OCI-LY7 (cell line): Measurements from ENCODE around the gene SRP68. TPM values are rescaled to one million over a fixed set of nuclear protein-coding genes. Genes with fewer than 3 reads are reported as not detected.

Experiments used
- BruUV-seq: library from RNA; stranded (reverse); fragments of 400-500 nt; replicated peaks from 2 replicates; lab custom pipeline; 2021; lab: Mats Ljungman, UMichigan
- CTCF ChIA-PET: fragments of 300-600 bp; sonication (Branson Sonifier 250); formaldehyde crosslinking; loops from one replicate; lab custom pipeline; 2022; ENCODE audit warnings: antibody characterized with exemption; ENCODE audit not compliant: unreplicated experiment; lab: Charles Lee
- POLR2A ChIA-PET: fragments of 300-600 bp; sonication (Branson Sonifier 250); formaldehyde crosslinking; loops from one replicate; lab custom pipeline; 2022; ENCODE audit warnings: antibody characterized with exemption; lab: Charles Lee
- DNase-seq: peaks from one replicate; pipeline ENCODE4 v3.0.0-alpha.2; 2015; ENCODE audit warnings: low spot score
- H2AFZ ChIP-seq: fragments of 200-600 bp; sonication (generic), shearing (Covaris generic); 2 replicates; pipeline ENCODE4 v1.6.1; 2014; ENCODE audit warnings: mild to moderate bottlenecking, antibody characterized with exemption, low read length, moderate library complexity
- H3K27ac ChIP-seq: fragments of 200-600 bp; sonication (generic); 2 replicates; pipeline ENCODE4 v1.5.1; 2014; ENCODE audit warnings: mixed run types, low read depth, mild to moderate bottlenecking, moderate library complexity, low read length, inconsistent platforms; ENCODE audit not compliant: poor library complexity, severe bottlenecking
- H3K36me3 ChIP-seq: fragments of 200-600 bp; sonication (generic); 2 replicates; pipeline ENCODE4 v1.6.1; 2014; ENCODE audit warnings: mild to moderate bottlenecking, antibody characterized with exemption, low read length, moderate library complexity, mixed read lengths; ENCODE audit not compliant: insufficient read depth
- H3K4me1 ChIP-seq: fragments of 200-600 bp; sonication (generic); 2 replicates; pipeline ENCODE4 v1.5.1; 2014; ENCODE audit warnings: mild to moderate bottlenecking, low read length; ENCODE audit not compliant: insufficient read depth, poor library complexity, severe bottlenecking
- H3K4me2 ChIP-seq: fragments of 200-600 bp; sonication (generic); 2 replicates; pipeline ENCODE4 v1.6.1; 2014; ENCODE audit warnings: mild to moderate bottlenecking, low read length
- H3K4me3 ChIP-seq: fragments of 200-600 bp; sonication (generic); 2 replicates; pipeline ENCODE4 v1.5.1; 2014; ENCODE audit warnings: mild to moderate bottlenecking, low read depth, low read length; ENCODE audit not compliant: poor library complexity, severe bottlenecking
- H3K79me2 ChIP-seq: fragments of 200-600 bp; sonication (generic); 2 replicates; pipeline ENCODE4 v1.6.1; 2016; ENCODE audit warnings: low read depth, mild to moderate bottlenecking, low read length, moderate library complexity, mixed read lengths; ENCODE audit not compliant: insufficient read depth
- H3K9me2 ChIP-seq: fragments of 200-600 bp; sonication (generic); 2 replicates; pipeline ENCODE4 v1.6.1; 2016; ENCODE audit warnings: mild to moderate bottlenecking, low read length, mixed read lengths; ENCODE audit not compliant: insufficient read depth
- H3K9me3 ChIP-seq: fragments of 200-600 bp; sonication (generic); 2 replicates; pipeline ENCODE4 v1.6.1; 2014; ENCODE audit warnings: mild to moderate bottlenecking, mixed run types, low read length, mixed read lengths
- H4K20me1 ChIP-seq: fragments of 200-600 bp; sonication (generic); 2 replicates; pipeline ENCODE4 v1.6.1; 2014; ENCODE audit warnings: mild to moderate bottlenecking, antibody characterized with exemption, low read length, moderate library complexity, mixed read lengths; ENCODE audit not compliant: insufficient read depth
- CTCF ChIP-seq: fragments of 200-600 bp; sonication (generic); conservative IDR thresholded peaks from 2 replicates; pipeline ENCODE4 v1.5.1; 2014; ENCODE audit warnings: mild to moderate bottlenecking, antibody characterized with exemption, low read length, moderate library complexity, mixed read lengths
- EZH2phosphoT487 ChIP-seq: fragments of 200-600 bp; sonication (generic); IDR thresholded peaks from 2 replicates; pipeline ENCODE4 v1.6.1; 2018; ENCODE audit warnings: low read depth, borderline replicate concordance, mild to moderate bottlenecking, mixed run types, antibody characterized with exemption, low read length, moderate library complexity, mixed read lengths
- intact Hi-C: fragments of 100-400 bp; cut with micrococcal nuclease; formaldehyde crosslinking; loops from one replicate; pipeline ENCODE4 v1.10.0; 2022; ENCODE audit not compliant: unreplicated experiment
- total RNA-seq, 2 experiments: library from RNA; depleted of rRNA in 1 of 2; stranded (reverse); fragments of >200 nt in 1 of 2; shearing (Covaris generic) in 1 of 2; gene quantifications; 2 replicates each; pipeline ENCODE4 v1.2.3, GENCODE V29; 2014 to 2022

Gene SRP68
- total RNA-seq, 2 experiments from 2014 or later = 54.0 to 200 TPM

- BruUV-seq = TSS peak; percentile 80
- Histone ChIP-seq H3K9me3 (no peaks in the 10 kb centered on the region), H3K79me2 (peaks cover 48% of the 10 kb centered on the region), H3K9me2 (no peaks in the 10 kb centered on the region), H4K20me1 (0 out of 2 replicates have a peak, but pooled peaks cover 4% of the 10 kb centered on the region), H3K4me3 (peak overlapping the region; percentile 78), H3K4me2 (peak overlapping the region; percentile 74), H3K4me1 (peaks cover 20% of the 10 kb centered on the region), H2AFZ (peak overlapping the region; percentile 87; the same call in 1 of the 2 replicates), H3K36me3 (peaks cover 32% of the 10 kb centered on the region), H3K27ac (peak overlapping the region; percentile 72)
- intact Hi-C loops = loop anchor here (1.0 to 5.0 kb wide), 5 partner anchors 57 to 283 kb away; partner anchors contain the start of genes ACOX1, TEN1, UBALD2 and WBP2
- ChIA-PET CTCF (no interaction called here), POLR2A (interaction anchor here (0.6 to 2.3 kb wide), 8 partner anchors 34 to 191 kb away, joined by 3 to 12 read pairs (median 4); no protein-coding TSS in a partner anchor)
- TF ChIP-seq CTCF (no peak), EZH2phosphoT487 (no peak)
- DNase-seq = peak; percentile 48
Observed at GRCh38 chr17:76071531-76072147, 678 bp downstream of the SRP68 start.

GRCh38 chr17:76065775-76066174, 6.5 kb downstream of the SRP68 start:
- H3K4me3 ChIP-seq = no peak overlapping the region
- no TSS peak for BruUV-seq
- H3K9me2 ChIP-seq = no peaks in the 10 kb centered on the region
- H2AFZ ChIP-seq = no peak overlapping the region
- TF ChIP-seq CTCF (no peak), EZH2phosphoT487 (no peak)
- H3K4me1 ChIP-seq = peaks cover 21% of the 10 kb centered on the region
- H3K27ac ChIP-seq = no peak overlapping the region
- no peak for DNase-seq
- peaks cover 86% of the 10 kb centered on the region for H3K36me3 ChIP-seq
- H4K20me1 ChIP-seq = 0 out of 2 replicates have a peak, but pooled peaks cover 2% of the 10 kb centered on the region
- H3K9me3 ChIP-seq = no peaks in the 10 kb centered on the region
- CTCF ChIA-PET = interaction anchor here (0.6 kb wide), 2 partner anchors 770 to 1031 kb away, joined by 3 read pairs; no protein-coding TSS in a partner anchor
- POLR2A ChIA-PET = interaction anchor here (0.5 to 2.0 kb wide), 4 partner anchors 10 to 359 kb away, joined by 3 to 10 read pairs (median 6); no protein-coding TSS in a partner anchor
- intact Hi-C loops = no loop called here
- no peak overlapping the region for H3K4me2 ChIP-seq
- peaks cover 27% of the 10 kb centered on the region for H3K79me2 ChIP-seq
